CD14-positive monocyte (primary cell): ENCODE results near the gene EFL1. TPM values are rescaled to one million over a fixed set of nuclear protein-coding genes. Genes with fewer than 3 reads are reported as not detected.

Experiments used
- DNase-seq, 3 donors: peaks; one replicate each; pipeline ENCODE4 v3.0.0-alpha.2; 2011 to 2022
- H2AFZ ChIP-seq: 2 replicates; pipeline ENCODE4 v1.6.0; 2012; ENCODE audit warnings: mild to moderate bottlenecking, low read depth, low read length, inconsistent platforms; ENCODE audit not compliant: insufficient read depth, poor library complexity, severe bottlenecking
- H3K27ac ChIP-seq, 2 donors: 1 replicate in 1 of 2; 2 replicates in 1 of 2; pipeline ENCODE4 v1.5.1; 2012 to 2013; ENCODE audit warnings: low read length in 2 of 2, control low read depth in 1 of 2, inconsistent platforms in 1 of 2, low read depth in 1 of 2, mild to moderate bottlenecking in 1 of 2
- H3K27me3 ChIP-seq, 2 donors: one replicate each; pipeline versions ENCODE4 v1.6.0 to v1.6.1; 2011 to 2013; ENCODE audit warnings: low read length in 2 of 2; ENCODE audit not compliant: control insufficient read depth in 2 of 2, insufficient read depth in 2 of 2
- H3K36me3 ChIP-seq, 2 donors: replicated peaks in 1 of 2; 1 replicate in 1 of 2; 2 replicates in 1 of 2; pipeline versions ENCODE4 v1.5.1 to v1.6.1; 2012 to 2013; ENCODE audit warnings: low read length in 2 of 2, control low read depth in 1 of 2, inconsistent platforms in 1 of 2, mild to moderate bottlenecking in 1 of 2; ENCODE audit not compliant: insufficient read depth in 2 of 2, control insufficient read depth in 1 of 2
- H3K4me1 ChIP-seq, 2 donors: 1 replicate in 1 of 2; 2 replicates in 1 of 2; pipeline versions ENCODE4 v1.5.1 to v1.6.1; 2012 to 2013; ENCODE audit warnings: low read length in 2 of 2, control low read depth in 1 of 2, inconsistent platforms in 1 of 2, mild to moderate bottlenecking in 1 of 2, moderate library complexity in 1 of 2; ENCODE audit not compliant: insufficient read depth in 2 of 2, control insufficient read depth in 1 of 2
- H3K4me2 ChIP-seq: replicated peaks from 2 replicates; pipeline ENCODE3; 2012; ENCODE audit warnings: low read length, moderate library complexity, mild to moderate bottlenecking; ENCODE audit not compliant: poor library complexity, severe bottlenecking; ENCODE audit errors: extremely low read depth
- H3K4me3 ChIP-seq, 3 experiments: fragments of 200-600 bp in 1 of 3; sonication (generic) in 1 of 3; replicated peaks in 1 of 3; 1 replicate in 2 of 3; 2 replicates in 1 of 3; pipeline ENCODE4 v1.5.1; 2011 to 2013; ENCODE audit warnings: low read length in 3 of 3, mild to moderate bottlenecking in 3 of 3, control low read depth in 2 of 3, low read depth in 2 of 3, inconsistent platforms in 1 of 3, moderate library complexity in 1 of 3
- H3K79me2 ChIP-seq: 2 replicates; pipeline ENCODE4 v1.6.0; 2012; ENCODE audit warnings: mild to moderate bottlenecking, control low read depth, inconsistent platforms, low read length, moderate library complexity; ENCODE audit not compliant: insufficient read depth
- H3K9ac ChIP-seq: 2 replicates; pipeline ENCODE4 v1.6.0; 2017; ENCODE audit warnings: low read length, mild to moderate bottlenecking; ENCODE audit not compliant: insufficient read depth, poor library complexity, severe bottlenecking
- H3K9me3 ChIP-seq, 2 donors: replicated peaks in 1 of 2; 1 replicate in 1 of 2; 2 replicates in 1 of 2; pipeline versions ENCODE4 v1.5.1 to v1.6.1; 2012 to 2013; ENCODE audit warnings: low read length in 2 of 2, control low read depth in 1 of 2; ENCODE audit not compliant: control insufficient read depth in 1 of 2, insufficient read depth in 1 of 2
- H4K20me1 ChIP-seq: 2 replicates; pipeline ENCODE4 v1.6.0; 2012; ENCODE audit warnings: mild to moderate bottlenecking, low read length, control low read depth, moderate library complexity; ENCODE audit not compliant: insufficient read depth
- H3K27ac Mint-ChIP-seq, 7 donors: one replicate each; pipeline ENCODE4 v1.8.0; 2020; ENCODE audit warnings: mild to moderate bottlenecking in 7 of 7, mixed read lengths in 7 of 7, moderate library complexity in 6 of 7, inconsistent platforms in 2 of 7
- H3K27me3 Mint-ChIP-seq, 3 donors: one replicate each; pipeline ENCODE4 v1.8.0; 2021 to 2022; ENCODE audit warnings: low read depth in 3 of 3, mild to moderate bottlenecking in 3 of 3, mixed read lengths in 3 of 3, moderate library complexity in 3 of 3, inconsistent platforms in 1 of 3
- H3K36me3 Mint-ChIP-seq, 2 donors: one replicate each; pipeline ENCODE4 v1.8.0; 2020; ENCODE audit warnings: mixed read lengths in 2 of 2, inconsistent platforms in 1 of 2, mild to moderate bottlenecking in 1 of 2
- H3K4me1 Mint-ChIP-seq: one replicate; pipeline ENCODE4 v1.8.0; 2020; ENCODE audit warnings: mild to moderate bottlenecking, mixed read lengths
- H3K4me3 Mint-ChIP-seq, 2 donors: one replicate each; pipeline ENCODE4 v1.8.0; 2020; ENCODE audit warnings: mild to moderate bottlenecking in 2 of 2, mixed read lengths in 2 of 2, moderate library complexity in 1 of 2
- H3K9me3 Mint-ChIP-seq, 7 donors: one replicate each; pipeline ENCODE4 v1.8.0; 2020 to 2022; ENCODE audit warnings: mixed read lengths in 7 of 7, mild to moderate bottlenecking in 6 of 7, moderate library complexity in 6 of 7, inconsistent platforms in 2 of 7
- CTCF ChIP-seq: fragments of 200-600 bp; IDR thresholded peaks from one replicate; pipeline ENCODE4 v1.8.0; 2022; ENCODE audit warnings: antibody characterized with exemption, mild to moderate bottlenecking
- WGBS: methylation state at CpG from one replicate; pipeline ENCODE4 v1.1.5; 2013; ENCODE audit warnings: missing lambda C conversion rate; ENCODE audit not compliant: insufficient coverage; 5-methylcytosine and 5-hydroxymethylcytosine counted together
- intact Hi-C, 2 donors: fragments of 100-400 bp; cut with micrococcal nuclease; formaldehyde crosslinking; loops; one replicate each; pipeline versions ENCODE4 v1.15.0 to v1.15.1; 2023
- polyA plus RNA-seq, 3 donors: library from polyadenylated mRNA; depleted of rRNA in 1 of 3; unstranded in 2 of 3; stranded (reverse) in 1 of 3; fragments of 300-500 nt in 2 of 3; fragments of >200 nt in 1 of 3; fragmentation: Illumina TruSeq in 2 of 3; gene quantifications; 1 replicate in 2 of 3; 2 replicates in 1 of 3; pipeline ENCODE4 v1.2.3, GENCODE V29; 2012 to 2021

The EFL1 gene
- polyA plus RNA-seq, 3 donors: 5.2 to 10.0 (median 7.1) TPM

GRCh38 chr15:82178061-82178460 is 84.5 kb downstream of the EFL1 start:
- H3K27me3 Mint-ChIP-seq: peaks cover 0 to 1% (median 0%) of the 10 kb centered on the region in 3 donors
- no peaks in the 10 kb centered on the region for H3K9me3 ChIP-seq
- no peaks in the 10 kb centered on the region for H3K9me3 Mint-ChIP-seq
- H3K4me3 ChIP-seq: no peak overlapping the region
- peak overlapping the region in 3 of 7 donors; percentile 2 to 68 (median 64) for H3K27ac Mint-ChIP-seq
- 100% methylated on average over 2 of the region's 2 CpGs for WGBS
- no peak overlapping the region for H3K9ac ChIP-seq
- no peaks in the 10 kb centered on the region for H3K79me2 ChIP-seq
- H2AFZ ChIP-seq: no peak overlapping the region
- H3K36me3 Mint-ChIP-seq: peaks cover 5 to 11% of the 10 kb centered on the region in 2 donors
- H3K4me1 Mint-ChIP-seq: peaks cover 8% of the 10 kb centered on the region
- intact Hi-C loops: no loop called here
- no peak for TF ChIP-seq CTCF
- H3K4me1 ChIP-seq: no peaks in the 10 kb centered on the region
- H3K4me3 Mint-ChIP-seq: no peak overlapping the region
- H3K27me3 ChIP-seq: no peaks in the 10 kb centered on the region
- no peak for DNase-seq
- peaks cover 0 to 7% of the 10 kb centered on the region in 2 donors for H3K36me3 ChIP-seq
- no peak overlapping the region for H3K4me2 ChIP-seq
- no peak overlapping the region for H3K27ac ChIP-seq
- H4K20me1 ChIP-seq: no peaks in the 10 kb centered on the region

DNA sequence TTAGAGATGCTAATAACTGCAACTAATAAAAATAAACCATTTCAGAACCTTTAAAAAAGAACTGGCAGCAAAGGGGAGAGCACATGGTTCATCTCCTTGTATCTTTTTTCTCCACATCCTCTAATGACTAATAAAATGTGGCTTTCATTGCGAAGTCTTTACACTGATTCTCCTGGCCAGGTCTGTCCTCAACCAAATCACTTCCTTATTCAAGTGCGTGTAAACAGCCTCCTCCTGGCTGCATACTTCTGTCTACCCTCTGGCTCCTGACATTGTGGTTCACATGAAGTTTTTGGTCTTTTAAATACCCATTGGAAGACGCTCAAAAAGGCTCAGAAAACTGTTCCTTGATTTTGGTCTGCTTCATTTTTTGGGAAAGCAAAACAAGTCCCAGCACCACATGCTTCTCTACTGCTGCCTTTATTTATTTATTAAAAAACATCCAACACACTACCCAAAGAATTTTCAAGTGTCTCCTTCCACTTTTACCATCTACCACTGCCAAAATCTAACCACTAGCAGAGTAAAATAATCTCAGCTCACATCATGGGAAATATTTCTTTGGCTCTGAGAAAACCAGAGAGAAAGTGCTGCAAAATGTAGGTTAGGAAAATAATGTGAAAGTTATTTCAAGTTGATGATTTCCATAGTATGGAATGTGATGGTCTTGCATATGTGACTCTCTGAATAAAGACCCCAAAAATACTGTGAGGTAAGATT is 85.1 kb downstream of the EFL1 start:
- Histone ChIP-seq H3K27me3 (no peaks in the 10 kb centered on the region), H3K9me3 (no peaks in the 10 kb centered on the region), H3K9ac (no peak overlapping the region), H4K20me1 (no peaks in the 10 kb centered on the region), H3K4me2 (no peak overlapping the region), H3K4me3 (no peak overlapping the region), H3K36me3 (peaks cover 0 to 7% of the 10 kb centered on the region in 2 donors), H2AFZ (no peak overlapping the region), H3K4me1 (no peaks in the 10 kb centered on the region), H3K79me2 (no peaks in the 10 kb centered on the region), H3K27ac (no peak overlapping the region)
- intact Hi-C loops: no loop called here
- peak in 2 of 3 donors; percentile 2 to 11 for DNase-seq
- H3K27me3 Mint-ChIP-seq: peaks cover 0 to 1% (median 0%) of the 10 kb centered on the region in 3 donors
- H3K4me1 Mint-ChIP-seq: peaks cover 8% of the 10 kb centered on the region
- peaks cover 5 to 7% of the 10 kb centered on the region in 2 donors for H3K36me3 Mint-ChIP-seq
- H3K27ac Mint-ChIP-seq: peak overlapping the region in 2 of 7 donors; percentile 1 to 10
- 5% methylated on average over 2 of the region's 3 CpGs for WGBS
- no peaks in the 10 kb centered on the region for H3K9me3 Mint-ChIP-seq
- TF ChIP-seq CTCF: no peak
- H3K4me3 Mint-ChIP-seq: no peak overlapping the region
